Stimulated activated naive CD8-positive, alpha-beta T cell treated with anti-CD3 and anti-CD28 coated beads, Interleukin-15, Interleukin-2, amounts not matched to agents 100 U/mL and 50 U/mL, for 24 hours (primary cell): ENCODE results near the gene TRDN.

Experiments used
- ATAC-seq: fragments of 150-1000 bp; cut with Tn5 transposase; one replicate; pipeline ENCODE4 v1.10.0; 2021
- DNase-seq: peaks from one replicate; pipeline ENCODE4 v3.0.0; 2021

The TRDN gene

DNA sequence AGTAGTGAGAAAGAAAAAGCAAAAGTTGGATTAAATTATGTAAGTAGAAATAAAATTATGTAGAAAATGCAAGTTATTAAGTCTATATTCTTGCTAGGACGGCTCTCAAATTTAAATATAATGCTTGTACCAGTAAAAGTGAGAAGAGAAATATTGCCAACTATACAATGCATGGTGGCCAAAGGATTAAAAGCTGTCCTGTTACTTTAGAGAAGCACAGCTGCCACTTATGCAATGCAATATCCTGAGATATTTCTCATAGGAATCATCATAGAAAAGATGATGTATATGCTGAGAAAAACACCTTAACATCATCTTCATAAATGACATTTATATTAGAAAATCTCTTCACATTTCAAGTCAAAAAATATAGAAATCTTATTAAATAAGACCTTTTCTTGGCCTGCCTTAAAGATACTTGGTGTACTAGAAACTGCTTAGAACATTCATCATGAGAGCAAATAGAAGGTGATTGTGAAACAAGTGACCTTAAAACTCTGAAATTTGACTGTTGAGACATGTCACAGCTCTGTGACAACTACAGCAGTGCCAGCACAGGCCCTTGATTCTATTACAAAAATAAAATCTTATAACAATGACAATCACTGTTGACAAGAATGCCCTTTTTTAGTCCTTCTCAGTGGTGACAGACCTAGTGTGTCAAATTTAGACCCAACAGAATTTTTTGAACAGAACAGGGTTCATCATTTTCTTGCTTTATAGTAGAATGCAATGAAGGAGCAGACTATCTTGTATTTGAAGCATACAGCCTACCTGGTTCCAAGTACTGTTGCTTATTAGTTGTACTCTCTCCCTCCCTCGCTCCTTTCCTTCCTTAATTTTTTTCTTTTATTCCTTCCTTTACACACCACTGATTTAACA lies 467.6 kb downstream of the TRDN start:
- no peak for ATAC-seq

DNA sequence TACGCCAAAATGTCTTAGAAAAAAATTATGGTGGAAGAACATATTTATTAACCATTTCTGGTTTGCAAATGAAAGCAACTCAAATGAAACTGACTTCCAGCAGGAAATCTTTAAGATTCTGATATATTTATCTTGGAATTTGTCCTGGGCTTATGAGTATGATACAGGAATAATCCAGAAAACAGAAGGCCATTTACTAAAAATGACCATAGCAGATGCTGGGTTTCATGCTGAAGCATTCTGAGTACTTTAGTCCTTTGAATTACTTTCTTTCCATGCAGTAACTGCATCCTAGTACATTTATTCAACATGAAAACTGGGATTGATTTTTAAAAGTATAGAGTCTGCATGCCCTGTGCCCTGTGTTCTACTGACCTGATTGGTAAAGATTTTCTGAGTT lies 468.3 kb downstream of the TRDN start:
- ATAC-seq = no peak
- no peak for DNase-seq

More for the DNA sequence above, 467.6 kb downstream of the TRDN start:
- DNase-seq = no peak
